Ectodermal cell (in vitro differentiated cells): ENCODE data around the gene AIG1.

Source experiments
- H3K27ac ChIP-seq: 2 replicates; pipeline ENCODE4 v1.7.0; 2013; ENCODE audit warnings: mild to moderate bottlenecking, low read depth, low read length; ENCODE audit not compliant: insufficient read depth, poor library complexity, severe bottlenecking
- H3K27me3 ChIP-seq: 2 replicates; pipeline ENCODE4 v1.7.0; 2013; ENCODE audit warnings: mild to moderate bottlenecking, low read length; ENCODE audit not compliant: insufficient read depth, control insufficient read depth, poor library complexity, severe bottlenecking
- H3K36me3 ChIP-seq: one replicate; pipeline ENCODE4 v1.7.0; 2013; ENCODE audit warnings: low read length; ENCODE audit not compliant: control insufficient read depth, insufficient read depth
- H3K4me1 ChIP-seq: one replicate; pipeline ENCODE4 v1.7.0; 2013; ENCODE audit warnings: low read length; ENCODE audit not compliant: control insufficient read depth, insufficient read depth
- H3K4me3 ChIP-seq: 2 replicates; pipeline ENCODE4 v1.7.0; 2013; ENCODE audit warnings: low read depth, low read length, control low read depth; ENCODE audit not compliant: insufficient read depth
- H3K9me3 ChIP-seq: 2 replicates; pipeline ENCODE4 v1.7.0; 2013; ENCODE audit warnings: mild to moderate bottlenecking, low read length, moderate library complexity; ENCODE audit not compliant: control insufficient read depth
- WGBS, 2 experiments: methylation state at CpG; one replicate each; pipeline ENCODE4 v1.1.7; 2013; ENCODE audit warnings: missing lambda C conversion rate in 2 of 2; 5-methylcytosine and 5-hydroxymethylcytosine counted together

Gene AIG1

DNA sequence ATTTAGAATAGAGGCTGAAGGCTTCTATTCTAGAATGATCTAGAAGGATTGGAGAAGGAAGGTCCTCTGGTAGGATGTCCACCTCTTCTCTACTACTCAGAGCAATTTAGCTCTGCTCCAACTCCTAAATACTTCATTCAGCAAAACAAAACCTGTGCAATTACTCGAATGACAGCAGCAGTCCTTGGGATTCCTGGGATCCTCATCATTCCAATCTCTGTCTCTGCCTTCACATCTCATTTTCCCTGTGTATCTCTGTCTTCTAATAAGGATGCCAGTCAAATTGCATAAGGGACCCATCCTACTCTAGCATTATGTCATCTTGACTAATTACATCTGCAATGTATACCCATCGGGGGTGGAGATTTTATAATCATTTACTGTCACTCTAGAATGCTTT lies 5.5 kb upstream of the AIG1 start:
- Histone ChIP-seq H3K27ac (no peak overlapping the region), H3K4me1 (peaks cover 5% of the 10 kb centered on the region), H3K4me3 (no peak overlapping the region), H3K27me3 (no peaks in the 10 kb centered on the region), H3K9me3 (no peaks in the 10 kb centered on the region), H3K36me3 (no peaks in the 10 kb centered on the region)
- 90 to 93% methylated on average over 2 of the region's 2 CpGs for WGBS, 2 experiments

- WGBS, 2 experiments, result 83 to 84% methylated on average over 4 of the region's 4 CpGs
- Histone ChIP-seq H3K36me3 (no peaks in the 10 kb centered on the region), H3K27ac (no peak overlapping the region), H3K4me3 (no peak overlapping the region), H3K4me1 (peaks cover 5% of the 10 kb centered on the region), H3K9me3 (no peaks in the 10 kb centered on the region), H3K27me3 (no peaks in the 10 kb centered on the region)
These were observed 4.8 kb upstream of the AIG1 start for GRCh38 chr6:143055891-143056290.

DNA sequence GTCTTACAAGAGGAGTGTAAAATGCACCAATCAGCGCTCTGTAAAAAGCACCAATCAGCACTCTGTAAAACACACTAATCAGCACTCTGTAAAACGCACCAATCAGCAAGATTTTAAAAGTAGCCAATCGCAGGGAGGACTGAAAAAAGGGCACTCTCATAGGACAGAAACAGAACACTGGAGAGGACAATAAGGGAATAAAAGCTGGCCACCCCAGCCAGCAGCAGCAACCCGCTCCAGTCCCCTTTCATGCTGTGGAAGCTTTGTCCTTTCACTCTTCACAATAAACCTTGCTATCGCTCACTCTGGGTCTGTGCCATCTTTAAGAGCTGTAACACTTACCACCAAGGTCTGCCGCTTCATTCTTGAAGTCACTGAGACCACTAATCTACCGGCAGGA lies 1.7 kb upstream of the AIG1 start:
- H3K36me3 ChIP-seq, result no peaks in the 10 kb centered on the region
- H3K27me3 ChIP-seq, result no peaks in the 10 kb centered on the region
- WGBS, 2 experiments, result 86 to 90% methylated on average over 6 of the region's 7 CpGs
- H3K4me3 ChIP-seq, result no peak overlapping the region
- no peak overlapping the region for H3K27ac ChIP-seq
- no peaks in the 10 kb centered on the region for H3K9me3 ChIP-seq
- peaks cover 5% of the 10 kb centered on the region for H3K4me1 ChIP-seq

DNA sequence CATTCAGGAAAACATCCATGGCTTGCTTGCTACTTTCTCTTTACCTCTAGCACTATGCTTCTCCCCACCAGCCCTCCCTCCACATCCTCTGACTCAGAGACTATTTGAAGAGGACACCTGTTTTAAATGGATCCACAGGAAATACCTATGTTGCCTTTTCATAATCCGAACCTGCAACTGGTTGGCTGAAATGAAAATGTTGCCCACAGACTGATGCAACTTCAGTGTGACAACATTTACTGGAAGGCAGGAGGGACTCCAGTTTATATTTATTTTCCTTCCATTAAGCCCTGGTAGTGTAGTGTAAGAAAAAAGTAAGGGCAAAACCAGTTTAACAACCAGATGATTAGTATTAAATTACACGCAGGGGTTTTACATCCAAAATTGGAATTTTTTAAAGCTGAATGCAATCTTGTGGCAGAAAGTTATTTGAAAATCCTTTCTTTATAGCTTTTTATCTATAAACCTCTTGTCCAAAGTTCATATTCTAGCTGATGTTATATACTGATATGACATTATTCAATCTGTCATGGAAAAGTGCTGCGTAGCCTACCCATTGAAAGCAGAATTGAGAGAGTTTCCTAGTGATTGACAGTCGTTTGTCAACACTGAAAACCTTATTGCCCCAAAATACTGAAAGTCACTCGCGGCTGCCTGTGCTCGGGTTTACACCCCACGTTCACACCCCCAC lies 881 bp upstream of the AIG1 start:
- no peak overlapping the region for H3K27ac ChIP-seq
- no peaks in the 10 kb centered on the region for H3K9me3 ChIP-seq
- no peaks in the 10 kb centered on the region for H3K36me3 ChIP-seq
- WGBS, 2 experiments, result 17% methylated on average over 7 to 8 of the region's 8 CpGs
- peaks cover 5% of the 10 kb centered on the region for H3K4me1 ChIP-seq
- peak overlapping the region; percentile 80 for H3K4me3 ChIP-seq
- no peaks in the 10 kb centered on the region for H3K27me3 ChIP-seq

DNA sequence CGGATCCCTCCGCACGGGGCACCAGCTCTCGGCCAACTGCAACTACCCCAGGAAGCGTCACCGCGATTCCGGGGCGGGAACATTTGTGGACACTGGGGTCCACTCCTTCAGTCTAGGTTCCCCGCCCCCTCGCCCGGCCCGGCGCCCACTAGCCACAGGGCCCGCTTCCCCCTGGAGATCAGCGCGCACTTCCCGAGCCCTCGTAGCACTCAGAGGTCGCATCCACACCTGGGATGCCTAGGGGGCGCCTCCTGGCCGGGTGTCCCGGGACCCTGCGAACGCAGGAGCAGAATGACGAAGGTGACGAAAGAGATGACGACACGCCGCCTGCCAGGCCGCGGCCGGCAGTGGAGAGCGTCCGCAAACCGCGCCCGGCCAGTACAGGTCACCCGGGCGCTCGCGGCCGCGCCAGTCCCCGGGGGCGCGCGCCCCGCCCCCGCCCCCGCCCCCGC lies 309 bp upstream of the AIG1 start:
- peak overlapping the region; percentile 57 for H3K27ac ChIP-seq

DNA sequence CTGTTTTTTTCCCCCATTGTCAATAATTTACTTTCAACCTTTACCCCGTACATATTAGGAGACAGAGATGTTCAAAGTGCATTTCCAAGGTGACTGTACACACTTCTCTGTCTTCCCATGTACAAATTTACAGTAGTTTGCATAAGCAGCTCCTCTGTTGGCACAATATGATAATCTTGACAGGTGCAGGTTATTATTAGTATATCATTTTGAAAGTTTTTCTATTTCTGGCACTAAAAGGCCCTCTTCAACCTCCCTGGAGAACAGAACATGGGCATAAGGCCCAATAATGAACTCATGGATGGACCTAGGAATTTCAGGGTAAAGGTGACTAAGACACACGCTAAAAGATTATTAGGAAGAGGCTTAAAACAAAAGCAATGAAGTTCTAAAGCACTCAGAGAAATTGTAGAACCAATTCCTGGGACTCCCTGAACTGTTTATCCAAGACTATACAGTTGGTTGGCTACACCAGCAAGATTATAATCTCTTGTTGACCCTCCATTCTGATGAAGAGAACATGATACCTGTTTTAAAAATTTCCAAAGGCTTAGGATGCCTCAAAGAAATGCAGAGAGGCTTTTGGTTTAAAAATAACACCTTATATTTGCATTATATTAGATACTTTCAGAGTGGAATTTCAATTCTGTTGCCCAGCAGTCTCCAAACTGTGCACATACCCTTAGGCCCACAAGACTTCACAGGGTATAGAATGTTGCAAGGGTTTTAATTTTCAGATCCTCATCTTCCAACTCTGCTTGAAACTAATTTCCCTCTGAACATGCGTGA lies 1.1 kb downstream of the AIG1 start:
- H3K27ac ChIP-seq, result no peak overlapping the region
- no peaks in the 10 kb centered on the region for H3K36me3 ChIP-seq
- no peaks in the 10 kb centered on the region for H3K27me3 ChIP-seq
- peak overlapping the region; percentile 80 for H3K4me3 ChIP-seq
- H3K4me1 ChIP-seq, result peaks cover 5% of the 10 kb centered on the region
- no peaks in the 10 kb centered on the region for H3K9me3 ChIP-seq
- WGBS, 2 experiments, result 68 to 73% methylated on average over 3 of the region's 3 CpGs

More for the DNA sequence above, 309 bp upstream of the AIG1 start:
- WGBS, 2 experiments, result 0 to 1% methylated on average over 52 of the region's 52 CpGs
- H3K4me1 ChIP-seq, result peaks cover 5% of the 10 kb centered on the region
- H3K4me3 ChIP-seq, result peak overlapping the region; percentile 80
- no peaks in the 10 kb centered on the region for H3K27me3 ChIP-seq
- H3K36me3 ChIP-seq, result no peaks in the 10 kb centered on the region
- no peaks in the 10 kb centered on the region for H3K9me3 ChIP-seq

GRCh38 chr6:143062551-143062950 lies 1.9 kb downstream of the AIG1 start:
- WGBS, 2 experiments, result 40% methylated on average over 1 of the region's 1 CpG; no CpG with 5 or more reads in 1 of the 2 experiments
- H3K4me3 ChIP-seq, result no peak overlapping the region
- no peak overlapping the region for H3K27ac ChIP-seq
- no peaks in the 10 kb centered on the region for H3K9me3 ChIP-seq
- H3K4me1 ChIP-seq, result peaks cover 5% of the 10 kb centered on the region
- H3K36me3 ChIP-seq, result no peaks in the 10 kb centered on the region
- H3K27me3 ChIP-seq, result no peaks in the 10 kb centered on the region

DNA sequence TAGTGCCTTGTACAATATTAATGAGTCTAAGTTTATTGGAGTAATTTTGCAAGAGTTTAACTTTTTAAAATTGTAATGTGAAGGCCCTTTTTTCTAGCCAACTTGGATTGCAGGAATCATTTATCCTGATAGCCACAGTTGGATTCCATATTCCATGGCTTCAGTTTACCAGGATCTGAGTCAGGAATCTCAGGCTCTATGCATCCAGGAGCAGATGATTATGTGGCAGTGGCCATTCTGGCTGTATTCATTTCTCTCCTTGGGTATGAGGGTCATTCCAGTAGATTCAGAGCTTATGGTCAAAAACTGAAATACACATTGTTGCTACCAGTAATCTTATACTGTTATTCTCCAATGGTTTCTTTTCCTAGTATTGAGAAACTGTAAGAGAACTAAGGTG lies 2.9 kb downstream of the AIG1 start:
- no peak overlapping the region for H3K4me3 ChIP-seq
- no peak overlapping the region for H3K27ac ChIP-seq
- no peaks in the 10 kb centered on the region for H3K36me3 ChIP-seq
- peaks cover 5% of the 10 kb centered on the region for H3K4me1 ChIP-seq
- no peaks in the 10 kb centered on the region for H3K9me3 ChIP-seq
- no peaks in the 10 kb centered on the region for H3K27me3 ChIP-seq

DNA sequence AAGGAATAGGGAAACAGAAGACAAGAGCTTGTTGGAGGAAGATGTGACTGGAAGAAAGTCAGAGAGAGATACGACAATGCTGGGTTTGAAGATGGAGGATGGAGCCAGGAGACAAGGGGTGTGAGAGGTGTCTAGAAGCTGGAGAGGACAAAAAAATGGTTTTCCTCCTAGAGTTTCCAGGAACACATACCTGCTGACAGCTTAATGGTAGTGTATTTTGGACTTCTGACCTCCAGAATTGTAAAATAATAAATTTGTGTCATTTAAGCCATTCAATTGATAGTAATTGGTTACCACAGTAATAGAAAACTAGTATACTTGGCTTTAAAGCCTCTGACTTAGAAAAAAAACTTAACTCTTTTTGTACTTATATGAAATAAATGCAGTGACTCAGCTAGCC lies 3.6 kb downstream of the AIG1 start:
- Histone ChIP-seq H3K9me3 (no peaks in the 10 kb centered on the region), H3K36me3 (no peaks in the 10 kb centered on the region), H3K4me1 (peaks cover 5% of the 10 kb centered on the region), H3K27me3 (no peaks in the 10 kb centered on the region), H3K4me3 (no peak overlapping the region), H3K27ac (no peak overlapping the region)
- WGBS, 2 experiments, result 93 to 97% methylated on average over 1 of the region's 1 CpG

DNA sequence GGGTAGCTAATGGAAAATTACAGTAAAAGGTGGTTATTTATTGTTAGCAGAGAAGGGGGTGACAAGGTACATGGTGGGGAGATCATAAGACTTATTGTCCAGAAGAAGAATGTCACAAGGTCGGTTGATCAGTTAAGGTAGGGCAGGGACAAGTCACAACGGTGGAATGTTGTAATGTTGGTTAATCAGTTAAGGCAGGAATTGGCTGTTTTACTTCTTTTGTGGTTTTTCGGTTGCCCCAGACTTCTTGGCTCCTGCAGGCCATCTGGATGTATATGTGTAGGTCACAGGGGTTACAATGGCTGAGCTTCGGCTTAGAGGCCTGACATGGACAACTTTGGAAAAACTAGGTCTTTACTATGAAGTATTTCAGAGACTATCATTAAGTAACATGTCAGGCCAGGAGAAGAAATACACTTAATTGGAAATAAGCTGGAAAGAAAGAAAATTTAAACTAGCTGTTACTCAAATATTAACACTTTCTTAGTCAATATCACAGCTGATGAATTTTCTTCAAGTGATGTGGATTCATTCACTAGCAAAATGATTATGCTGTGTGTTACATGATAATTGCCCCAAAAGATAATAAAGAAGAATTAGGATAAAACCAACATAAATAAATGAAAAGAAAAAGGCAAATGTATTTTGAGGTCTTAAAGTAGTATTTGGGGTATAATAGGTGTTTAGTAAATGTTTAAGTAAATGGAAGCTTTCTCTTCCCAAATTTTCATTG lies 4.4 kb downstream of the AIG1 start:
- Histone ChIP-seq H3K27ac (no peak overlapping the region), H3K27me3 (no peaks in the 10 kb centered on the region), H3K4me3 (no peak overlapping the region), H3K4me1 (no peaks in the 10 kb centered on the region), H3K9me3 (no peaks in the 10 kb centered on the region), H3K36me3 (no peaks in the 10 kb centered on the region)
- WGBS, 2 experiments, result 97 to 99% methylated on average over 3 to 4 of the region's 4 CpGs
